H1 (cell line): ENCODE results near the gene GRID2. TPM values are rescaled to one million over a fixed set of nuclear protein-coding genes. Genes with fewer than 3 reads are reported as not detected.

Experiments used
- CTCF ChIA-PET: fragments of 300-600 bp; sonication (Branson Sonifier 250); formaldehyde crosslinking; loops from one replicate; lab custom pipeline; 2021; ENCODE audit not compliant: partially characterized antibody; lab: Charles Lee
- POLR2A ChIA-PET: fragments of 300-600 bp; sonication (Branson Sonifier 250); formaldehyde crosslinking; loops from one replicate; lab custom pipeline; 2021; ENCODE audit warnings: inconsistent platforms; ENCODE audit not compliant: partially characterized antibody; lab: Charles Lee
- DNase-seq, 2 experiments: peaks; one replicate each; pipeline versions ENCODE4 v3.0.0 to v3.0.0-alpha.2; 2010 to 2022; ENCODE audit warnings: low spot score in 2 of 2, low read depth in 1 of 2, mixed read lengths in 1 of 2
- FAIRE-seq: peaks from 2 replicates; lab custom pipeline; 2011; peaks lifted over from hg19 to GRCh38; lab: Jason Lieb, UNC
- H2AFZ ChIP-seq: 2 replicates; pipeline ENCODE4 v1.8.1; 2012; ENCODE audit warnings: low read length, inconsistent platforms
- H2AK5ac ChIP-seq: 2 replicates; pipeline ENCODE4 v1.6.1; 2013; ENCODE audit warnings: low read depth, low read length
- H2BK120ac ChIP-seq: replicated peaks from 2 replicates; pipeline ENCODE3; 2013; ENCODE audit warnings: low read depth, low read length, inconsistent platforms
- H2BK12ac ChIP-seq: 2 replicates; pipeline ENCODE4 v1.6.1; 2013; ENCODE audit warnings: low read depth, low read length
- H2BK15ac ChIP-seq: 2 replicates; pipeline ENCODE4 v1.6.1; 2013; ENCODE audit warnings: low read length
- H2BK20ac ChIP-seq: 2 replicates; pipeline ENCODE4 v1.6.1; 2013; ENCODE audit warnings: low read length
- H2BK5ac ChIP-seq: 2 replicates; pipeline ENCODE4 v1.6.1; 2013; ENCODE audit warnings: low read depth, low read length
- H3K14ac ChIP-seq: 2 replicates; pipeline ENCODE4 v1.6.1; 2013; ENCODE audit warnings: inconsistent platforms; ENCODE audit not compliant: insufficient read length
- H3K18ac ChIP-seq: 2 replicates; pipeline ENCODE4 v1.6.1; 2013; ENCODE audit warnings: low read length; ENCODE audit errors: extremely low read depth
- H3K23ac ChIP-seq: 2 replicates; pipeline ENCODE4 v1.6.1; 2013; ENCODE audit warnings: inconsistent platforms; ENCODE audit not compliant: insufficient read length
- H3K23me2 ChIP-seq: 2 replicates; pipeline ENCODE4 v1.6.1; 2013; ENCODE audit warnings: low read depth, low read length
- H3K27ac ChIP-seq: 2 replicates; pipeline ENCODE4 v1.6.1; 2011; ENCODE audit warnings: low read depth, low read length, inconsistent platforms
- H3K27me3 ChIP-seq, 4 experiments: replicated peaks in 1 of 4; 1 replicate in 1 of 4; 2 replicates in 3 of 4; pipeline versions ENCODE4 v1.6.1 to v1.8.1; 2011 to 2013; ENCODE audit warnings: low read length in 3 of 4, mild to moderate bottlenecking in 3 of 4, inconsistent platforms in 2 of 4, mixed read lengths in 2 of 4, moderate library complexity in 1 of 4; ENCODE audit not compliant: control insufficient read depth in 3 of 4, insufficient read depth in 3 of 4; ENCODE audit errors: extremely low read depth in 1 of 4
- H3K36me3 ChIP-seq, 4 experiments: 2 replicates each; pipeline versions ENCODE4 v1.6.1 to v1.8.1; 2011 to 2013; ENCODE audit warnings: mild to moderate bottlenecking in 4 of 4, low read length in 3 of 4, moderate library complexity in 2 of 4, control low read depth in 1 of 4, inconsistent platforms in 1 of 4; ENCODE audit not compliant: insufficient read depth in 4 of 4, control insufficient read depth in 2 of 4
- H3K4ac ChIP-seq: replicated peaks from 2 replicates; pipeline ENCODE3; 2013; ENCODE audit warnings: low read length, low read depth, mixed read lengths, inconsistent platforms; ENCODE audit not compliant: insufficient read length
- H3K4me1 ChIP-seq, 4 experiments: replicated peaks in 1 of 4; 1 replicate in 1 of 4; 2 replicates in 3 of 4; pipeline versions ENCODE4 v1.6.1 to v1.8.1; 2011 to 2013; ENCODE audit warnings: low read length in 3 of 4, inconsistent platforms in 2 of 4, mixed read lengths in 1 of 4; ENCODE audit not compliant: insufficient read depth in 4 of 4, control insufficient read depth in 3 of 4
- H3K4me2 ChIP-seq, 2 experiments: 2 replicates each; pipeline versions ENCODE4 v1.6.1 to v1.8.1; 2011 to 2013; ENCODE audit warnings: low read depth in 2 of 2, low read length in 2 of 2, control low read depth in 1 of 2, inconsistent platforms in 1 of 2, mild to moderate bottlenecking in 1 of 2; ENCODE audit not compliant: insufficient read depth in 1 of 2
- H3K4me3 ChIP-seq, 4 experiments: fragments of 200-600, 300-600 bp in 1 of 4; sonication (generic), shearing (Covaris generic), sonication (Bioruptor Twin) in 1 of 4; 2 replicates each; pipeline versions ENCODE4 v1.5.1 to v1.8.1; 2011 to 2016; ENCODE audit warnings: low read length in 4 of 4, low read depth in 3 of 4, control low read depth in 2 of 4, inconsistent platforms in 2 of 4, mild to moderate bottlenecking in 2 of 4, mixed read lengths in 1 of 4, moderate library complexity in 1 of 4; ENCODE audit not compliant: insufficient read depth in 2 of 4; ENCODE audit errors: extremely low read depth in 1 of 4
- H3K56ac ChIP-seq: replicated peaks from 2 replicates; pipeline ENCODE3; 2013; ENCODE audit warnings: low read depth, mild to moderate bottlenecking, mixed read lengths, low read length, inconsistent platforms; ENCODE audit not compliant: insufficient read length
- H3K79me1 ChIP-seq: 2 replicates; pipeline ENCODE4 v1.6.1; 2013; ENCODE audit warnings: low read depth, low read length, control low read depth
- H3K79me2 ChIP-seq, 2 experiments: 2 replicates each; pipeline versions ENCODE4 v1.6.1 to v1.8.1; 2012 to 2013; ENCODE audit warnings: low read length in 2 of 2, mild to moderate bottlenecking in 2 of 2, inconsistent platforms in 1 of 2; ENCODE audit not compliant: insufficient read depth in 2 of 2, control insufficient read depth in 1 of 2
- H3K9ac ChIP-seq, 4 experiments: replicated peaks in 1 of 4; 1 replicate in 1 of 4; 2 replicates in 3 of 4; pipeline versions ENCODE4 v1.6.1 to v1.8.1; 2011 to 2013; ENCODE audit warnings: low read depth in 3 of 4, low read length in 3 of 4, control low read depth in 2 of 4, mild to moderate bottlenecking in 2 of 4, moderate library complexity in 2 of 4, inconsistent platforms in 1 of 4; ENCODE audit errors: extremely low read depth in 1 of 4
- H3K9me3 ChIP-seq, 2 experiments: 2 replicates each; pipeline versions ENCODE4 v1.6.1 to v1.8.1; 2012 to 2013; ENCODE audit warnings: mild to moderate bottlenecking in 2 of 2, moderate library complexity in 2 of 2, control low read depth in 1 of 2, inconsistent platforms in 1 of 2, low read depth in 1 of 2, low read length in 1 of 2, mixed read lengths in 1 of 2; ENCODE audit not compliant: insufficient read depth in 2 of 2
- H4K20me1 ChIP-seq, 2 experiments: replicated peaks in 1 of 2; 2 replicates each; pipeline versions ENCODE3 to v1.8.1; 2011 to 2013; ENCODE audit warnings: inconsistent platforms in 2 of 2, low read length in 2 of 2, mild to moderate bottlenecking in 1 of 2; ENCODE audit not compliant: insufficient read depth in 2 of 2, control insufficient read depth in 1 of 2
- H4K5ac ChIP-seq: 2 replicates; pipeline ENCODE4 v1.6.1; 2013; ENCODE audit warnings: low read length, low read depth, mixed read lengths, inconsistent platforms; ENCODE audit not compliant: insufficient read length
- H4K8ac ChIP-seq: 2 replicates; pipeline ENCODE4 v1.8.0; 2013; ENCODE audit warnings: mild to moderate bottlenecking, moderate library complexity, low read length, inconsistent platforms; ENCODE audit not compliant: insufficient read depth; ENCODE audit errors: extremely low read depth
- H4K91ac ChIP-seq: replicated peaks from 2 replicates; pipeline ENCODE3; 2013; ENCODE audit warnings: low read length, mixed read lengths, inconsistent platforms; ENCODE audit not compliant: insufficient read length
- CBX8 ChIP-seq: fragments of 300-800, 300-1000 bp; sonication (generic); IDR thresholded peaks from 2 replicates; pipeline ENCODE4 v1.7.1; 2016; ENCODE audit warnings: low read depth, low read length, borderline replicate concordance
- CTCF ChIP-seq, 3 experiments: IDR thresholded peaks; 1 replicate in 2 of 3; 2 replicates in 1 of 3; pipeline versions ENCODE4 v1.5.1 to v1.6.1; 2011; ENCODE audit warnings: low read length in 3 of 3, mild to moderate bottlenecking in 3 of 3, inconsistent platforms in 2 of 3, low read depth in 1 of 3, moderate library complexity in 1 of 3; ENCODE audit not compliant: insufficient read depth in 1 of 3; ENCODE audit errors: control extremely low read depth in 1 of 3
- NANOG ChIP-seq: IDR thresholded peaks from 2 replicates; pipeline ENCODE4 v1.6.1; 2011; ENCODE audit warnings: low read length, low read depth, mild to moderate bottlenecking, inconsistent platforms; ENCODE audit not compliant: insufficient read depth, poor library complexity, severe bottlenecking
- PHF8 ChIP-seq: fragments of 200-600 bp; sonication (generic); conservative IDR thresholded peaks from 2 replicates; pipeline ENCODE4 v1.7.1; 2012; ENCODE audit warnings: low read depth, mild to moderate bottlenecking, inconsistent platforms, low read length, moderate library complexity
- POLR2AphosphoS5 ChIP-seq: IDR thresholded peaks from 2 replicates; pipeline ENCODE4 v1.6.1; 2011; ENCODE audit warnings: low read depth, low read length
- RFX5 ChIP-seq: IDR thresholded peaks from 2 replicates; pipeline ENCODE4 v1.6.1; 2011; ENCODE audit warnings: low read depth, low read length, improper control_type of control experiment, borderline replicate concordance
- SIX5 ChIP-seq: IDR thresholded peaks from 2 replicates; pipeline ENCODE4 v1.6.1; 2011; ENCODE audit warnings: mild to moderate bottlenecking, low read depth, low read length
- TAF1 ChIP-seq: IDR thresholded peaks from 2 replicates; pipeline ENCODE4 v1.6.1; 2011; ENCODE audit warnings: mild to moderate bottlenecking, low read depth, low read length
- WGBS, 2 experiments: shearing (Covaris generic) in 1 of 2; methylation state at CpG; one replicate each; pipeline versions ENCODE4 v1.1.6 to v1.1.7; 2013 to 2015; ENCODE audit warnings: low lambda C conversion rate in 2 of 2, mixed read lengths in 2 of 2, inconsistent platforms in 1 of 2, low coverage in 1 of 2, missing lambda C conversion rate in 1 of 2; ENCODE audit not compliant: insufficient replicate concordance in 2 of 2, insufficient coverage in 1 of 2, insufficient read length in 1 of 2; ENCODE audit errors: extremely low coverage in 1 of 2, missing lambda C conversion rate in 1 of 2; 5-methylcytosine and 5-hydroxymethylcytosine counted together
- polyA plus RNA-seq, 7 experiments: library from polyadenylated mRNA; depleted of rRNA in 3 of 7; stranded (reverse) in 5 of 7; unstranded in 2 of 7; fragments of >200 nt in 5 of 7; fragments of 200-250 nt in 2 of 7; gene quantifications; 1 replicate in 5 of 7; 2 replicates in 1 of 7; 4 replicates in 1 of 7; pipeline versions ENCODE4 v1.2.1 to v1.2.3, GENCODE V29; 2011 to 2013; ENCODE audit warnings: missing spikeins in 2 of 7, mixed read lengths in 2 of 7
- total RNA-seq: library from RNA; stranded (reverse); fragmentation: NEBNext Ultra II Directional; extraction: Animal tissue kit (Norgen Biotek cat#: 25700); gene quantifications from 2 replicates; pipeline ENCODE4 v1.2.1, GENCODE V29; 2021
- TF ChIP-seq, protein P1 (sequence below): IDR thresholded peaks from 2 replicates; pipeline ENCODE4 v1.6.1; 2012; ENCODE audit warnings: low read length, inconsistent platforms

GRID2 gene
- total and polyA plus RNA-seq, 2 of the 8 experiments (the other 6 are each of a cell fraction or from before 2014, with no cell fraction given), result 31.1 to 81.9 TPM

DNA sequence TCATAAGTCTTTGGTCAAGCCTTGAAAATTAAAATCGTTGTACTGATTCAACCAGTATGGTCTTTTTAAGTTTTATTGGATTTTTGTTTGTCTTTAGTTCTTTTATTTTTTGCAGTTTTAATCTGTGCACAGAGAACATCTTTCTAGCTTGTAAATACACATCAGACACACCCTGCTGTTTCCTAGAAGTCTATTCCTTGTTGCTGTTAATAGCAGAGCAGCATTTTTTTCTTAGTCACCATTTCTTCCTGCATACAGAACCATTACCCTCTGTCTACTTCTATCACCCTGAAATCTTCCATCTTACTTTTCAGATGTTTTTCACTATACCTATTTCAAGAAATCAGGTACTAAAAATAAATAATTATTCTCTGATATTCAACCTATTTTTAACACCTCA lies 375.4 kb downstream of the GRID2 start:
- H3K4me3 ChIP-seq, result no peak overlapping the region
- 88% methylated on average over 1 of the region's 1 CpG; no CpG with 5 or more reads in 1 of the 2 experiments for WGBS, 2 experiments
- no peak overlapping the region for H3K23ac ChIP-seq
- H2AFZ ChIP-seq, result no peak overlapping the region
- H3K56ac ChIP-seq, result no peak overlapping the region
- H2BK20ac ChIP-seq, result no peak overlapping the region
- H3K27ac ChIP-seq, result no peak overlapping the region
- no peak overlapping the region for H4K8ac ChIP-seq
- H3K9me3 ChIP-seq, result no peaks in the 10 kb centered on the region
- no peak overlapping the region for H2BK120ac ChIP-seq
- peaks cover 0 to 3% (median under 1%) of the 10 kb centered on the region in 4 experiments; a peak in 3 of 8 replicates for H3K36me3 ChIP-seq
- no peak overlapping the region for H2BK5ac ChIP-seq
- no peak overlapping the region for H3K9ac ChIP-seq
- POLR2A ChIA-PET, result no interaction called here
- no peak overlapping the region for H2BK12ac ChIP-seq
- no peaks in the 10 kb centered on the region; the same call in 1 of the 2 replicates for H3K79me1 ChIP-seq
- H3K27me3 ChIP-seq, result no peaks in the 10 kb centered on the region
- no peaks in the 10 kb centered on the region for H4K20me1 ChIP-seq
- no peak overlapping the region for H3K4ac ChIP-seq
- no peaks in the 10 kb centered on the region for H3K23me2 ChIP-seq
- DNase-seq (no peak), FAIRE-seq (no peak)
- no peak overlapping the region for H2BK15ac ChIP-seq
- no peak overlapping the region for H3K18ac ChIP-seq
- no peak overlapping the region for H2AK5ac ChIP-seq
- no peak overlapping the region for H4K5ac ChIP-seq
- CTCF ChIA-PET, result no interaction called here
- no peak overlapping the region for H4K91ac ChIP-seq
- peaks cover 0 to 35% of the 10 kb centered on the region in 2 experiments; a peak in 2 of 4 replicates for H3K79me2 ChIP-seq
- no peak overlapping the region for H3K4me2 ChIP-seq
- no peaks in the 10 kb centered on the region for H3K4me1 ChIP-seq
- no peak overlapping the region for H3K14ac ChIP-seq
- TF ChIP-seq RFX5 (no peak), CTCF (IDR thresholded peaks at IDR 0.05; ENCODE audit: control extremely low read depth in 1 of 3, insufficient read depth in 1 of 3, low read depth in 1 of 3, low read length in 3 of 3) (no peak), POLR2AphosphoS5 (no peak), TAF1 (no peak), SIX5 (no peak), CBX8 (no peak), NANOG (no peak), PHF8 (no peak)
- TF ChIP-seq, protein P1, sequence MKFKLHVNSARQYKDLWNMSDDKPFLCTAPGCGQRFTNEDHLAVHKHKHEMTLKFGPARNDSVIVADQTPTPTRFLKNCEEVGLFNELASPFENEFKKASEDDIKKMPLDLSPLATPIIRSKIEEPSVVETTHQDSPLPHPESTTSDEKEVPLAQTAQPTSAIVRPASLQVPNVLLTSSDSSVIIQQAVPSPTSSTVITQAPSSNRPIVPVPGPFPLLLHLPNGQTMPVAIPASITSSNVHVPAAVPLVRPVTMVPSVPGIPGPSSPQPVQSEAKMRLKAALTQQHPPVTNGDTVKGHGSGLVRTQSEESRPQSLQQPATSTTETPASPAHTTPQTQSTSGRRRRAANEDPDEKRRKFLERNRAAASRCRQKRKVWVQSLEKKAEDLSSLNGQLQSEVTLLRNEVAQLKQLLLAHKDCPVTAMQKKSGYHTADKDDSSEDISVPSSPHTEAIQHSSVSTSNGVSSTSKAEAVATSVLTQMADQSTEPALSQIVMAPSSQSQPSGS, result no peak
